Lower leg skin (tissue), 4 donors: ENCODE results near the gene F12. TPM values are rescaled to one million over a fixed set of nuclear protein-coding genes. Genes with fewer than 3 reads are reported as not detected.

ENCODE experiments used
- DNase-seq, 2 donors: peaks; one replicate each; pipeline ENCODE4 v3.0.0-alpha.2; 2019; ENCODE audit warnings: low spot score in 2 of 2
- H3K4me3 ChIP-seq: fragments of 200-600 bp; sonication (generic); 2 replicates; pipeline ENCODE4 v1.5.1; 2017; ENCODE audit warnings: mild to moderate bottlenecking, low read depth; ENCODE audit not compliant: poor library complexity, severe bottlenecking
- CTCF ChIP-seq, 3 donors: fragments of 450-650 bp; IDR thresholded peaks; one replicate each; pipeline ENCODE4 v1.5.1; 2016; ENCODE audit warnings: antibody characterized with exemption in 3 of 3, mild to moderate bottlenecking in 3 of 3, moderate library complexity in 2 of 3
- POLR2A ChIP-seq, 2 donors: fragments of 450-650 bp; IDR thresholded peaks; one replicate each; pipeline ENCODE4 v1.6.1; 2016 to 2017; ENCODE audit warnings: antibody characterized with exemption in 2 of 2, mild to moderate bottlenecking in 1 of 2, moderate library complexity in 1 of 2
- WGBS, 2 donors: methylation state at CpG; one replicate each; pipeline ENCODE4 v1.1.5; 2018; 5-methylcytosine and 5-hydroxymethylcytosine counted together
- intact Hi-C: fragments of 100-400 bp; cut with DNase I; formaldehyde crosslinking; loops from one replicate; pipeline ENCODE4 v1.15.0; 2023; ENCODE audit warnings: low total_unique reads
- total RNA-seq, 4 donors: library from RNA; depleted of rRNA; stranded (reverse); fragments of >200 nt; gene quantifications; one replicate each; pipeline ENCODE4 v1.1.0, GENCODE V29; 2016

F12 gene
- total RNA-seq, 4 donors from 2014 or later: 1.9 to 14.5 (median 10.1) TPM

GRCh38 chr5:177434437-177434836 is 25.1 kb upstream of the F12 start:
- intact Hi-C loops: no loop called here
- no peak overlapping the region for H3K4me3 ChIP-seq
- DNase-seq: no peak
- WGBS, 2 donors: 51 to 58% methylated on average over 7 to 8 of the region's 8 CpGs
- TF ChIP-seq CTCF (IDR thresholded peaks at IDR 0.05) (no peak), POLR2A (IDR thresholded peaks at IDR 0.05) (no peak)

- intact Hi-C loops: no loop called here
- TF ChIP-seq CTCF (IDR thresholded peaks at IDR 0.05) (no peak), POLR2A (IDR thresholded peaks at IDR 0.05) (no peak)
- peak in 1 of 2 donors; percentile 48 for DNase-seq
- H3K4me3 ChIP-seq: no peak overlapping the region
- WGBS, 2 donors: 43 to 68% methylated on average over 11 to 23 of the region's 29 CpGs
Measured at GRCh38 chr5:177433658-177434217, 24.4 kb upstream of the F12 start.

- WGBS, 2 donors: 58 to 73% methylated on average over 13 to 18 of the region's 25 CpGs
- TF ChIP-seq CTCF (IDR thresholded peaks at IDR 0.05): no peak
- no peak for TF ChIP-seq POLR2A (IDR thresholded peaks at IDR 0.05)
- DNase-seq: peak in 1 of 2 donors; percentile 15
- intact Hi-C loops: no loop called here
- H3K4me3 ChIP-seq: no peak overlapping the region
Measured at GRCh38 chr5:177432839-177433657, 23.7 kb upstream of the F12 start.

GRCh38 chr5:177432143-177432838 is 22.9 kb upstream of the F12 start:
- WGBS, 2 donors: 70 to 94% methylated on average over 3 to 13 of the region's 18 CpGs
- TF ChIP-seq CTCF (IDR thresholded peaks at IDR 0.05) (no peak), POLR2A (IDR thresholded peaks at IDR 0.05) (no peak)
- no peak for DNase-seq
- no peak overlapping the region for H3K4me3 ChIP-seq
- intact Hi-C loops: no loop called here

GRCh38 chr5:177431317-177432142 is 22.2 kb upstream of the F12 start:
- H3K4me3 ChIP-seq: no peak overlapping the region
- intact Hi-C loops: loop anchor here (2.0 kb wide), 1 partner anchor 41 kb away; no protein-coding TSS in a partner anchor
- TF ChIP-seq POLR2A (IDR thresholded peaks at IDR 0.05) (no peak), CTCF (IDR thresholded peaks at IDR 0.05) (no peak)
- 53 to 80% methylated on average over 26 to 29 of the region's 29 CpGs for WGBS, 2 donors
- DNase-seq: peak in 1 of 2 donors; percentile 33
